NT2/D1 (cell line): ENCODE results near the gene IGFBP4.

ENCODE experiments used
- DNase-seq: peaks from one replicate; pipeline ENCODE4 v3.0.0-alpha.2; 2011; ENCODE audit warnings: low read depth, low spot score
- H3K27me3 ChIP-seq: 2 replicates; pipeline ENCODE4 v1.6.0; 2011; ENCODE audit warnings: mild to moderate bottlenecking; ENCODE audit not compliant: insufficient read length, insufficient read depth
- H3K36me3 ChIP-seq: 2 replicates; pipeline ENCODE4 v1.6.1; 2011; ENCODE audit warnings: mild to moderate bottlenecking, low read length, mixed read lengths; ENCODE audit not compliant: insufficient read depth, insufficient read length
- H3K4me1 ChIP-seq: 2 replicates; pipeline ENCODE4 v1.5.1; 2011; ENCODE audit not compliant: insufficient read depth, insufficient read length
- H3K4me3 ChIP-seq: 2 replicates; pipeline ENCODE4 v1.5.1; 2011; ENCODE audit warnings: low read depth; ENCODE audit not compliant: insufficient read length
- H3K9ac ChIP-seq: 2 replicates; pipeline ENCODE4 v1.6.0; 2011; ENCODE audit warnings: low read depth; ENCODE audit not compliant: insufficient read length
- H3K9me3 ChIP-seq: 2 replicates; pipeline ENCODE4 v1.5.1; 2011; ENCODE audit warnings: mild to moderate bottlenecking, low read length; ENCODE audit not compliant: insufficient read depth
- SUZ12 ChIP-seq: IDR thresholded peaks from 2 replicates; pipeline ENCODE4 v1.6.1; 2011; ENCODE audit not compliant: insufficient read length, insufficient read depth; ENCODE audit errors: extremely low read depth
- YY1 ChIP-seq: IDR thresholded peaks from 2 replicates; pipeline ENCODE4 v1.6.1; 2011; ENCODE audit not compliant: insufficient read length, insufficient read depth
- ZNF274 ChIP-seq: IDR thresholded peaks from 2 replicates; pipeline ENCODE4 v1.6.1; 2011; ENCODE audit warnings: mild to moderate bottlenecking, low read depth, low read length

IGFBP4 gene

DNA sequence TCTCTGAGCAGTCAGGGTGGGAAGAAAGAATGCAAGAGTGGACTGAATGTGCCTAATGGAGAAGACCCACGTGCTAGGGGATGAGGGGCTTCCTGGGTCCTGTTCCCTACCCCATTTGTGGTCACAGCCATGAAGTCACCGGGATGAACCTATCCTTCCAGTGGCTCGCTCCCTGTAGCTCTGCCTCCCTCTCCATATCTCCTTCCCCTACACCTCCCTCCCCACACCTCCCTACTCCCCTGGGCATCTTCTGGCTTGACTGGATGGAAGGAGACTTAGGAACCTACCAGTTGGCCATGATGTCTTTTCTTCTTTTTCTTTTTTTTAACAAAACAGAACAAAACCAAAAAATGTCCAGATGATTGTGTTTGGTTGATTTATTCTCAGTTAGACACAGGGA lies 14.1 kb downstream of the IGFBP4 start:
- no peaks in the 10 kb centered on the region for H3K9me3 ChIP-seq
- TF ChIP-seq ZNF274 (no peak), YY1 (no peak), SUZ12 (no peak)
- peaks cover 53% of the 10 kb centered on the region for H3K36me3 ChIP-seq
- no peak overlapping the region for H3K9ac ChIP-seq
- H3K4me3 ChIP-seq = no peak overlapping the region
- H3K27me3 ChIP-seq = no peaks in the 10 kb centered on the region
- DNase-seq = no peak
- peaks cover 22% of the 10 kb centered on the region for H3K4me1 ChIP-seq

DNA sequence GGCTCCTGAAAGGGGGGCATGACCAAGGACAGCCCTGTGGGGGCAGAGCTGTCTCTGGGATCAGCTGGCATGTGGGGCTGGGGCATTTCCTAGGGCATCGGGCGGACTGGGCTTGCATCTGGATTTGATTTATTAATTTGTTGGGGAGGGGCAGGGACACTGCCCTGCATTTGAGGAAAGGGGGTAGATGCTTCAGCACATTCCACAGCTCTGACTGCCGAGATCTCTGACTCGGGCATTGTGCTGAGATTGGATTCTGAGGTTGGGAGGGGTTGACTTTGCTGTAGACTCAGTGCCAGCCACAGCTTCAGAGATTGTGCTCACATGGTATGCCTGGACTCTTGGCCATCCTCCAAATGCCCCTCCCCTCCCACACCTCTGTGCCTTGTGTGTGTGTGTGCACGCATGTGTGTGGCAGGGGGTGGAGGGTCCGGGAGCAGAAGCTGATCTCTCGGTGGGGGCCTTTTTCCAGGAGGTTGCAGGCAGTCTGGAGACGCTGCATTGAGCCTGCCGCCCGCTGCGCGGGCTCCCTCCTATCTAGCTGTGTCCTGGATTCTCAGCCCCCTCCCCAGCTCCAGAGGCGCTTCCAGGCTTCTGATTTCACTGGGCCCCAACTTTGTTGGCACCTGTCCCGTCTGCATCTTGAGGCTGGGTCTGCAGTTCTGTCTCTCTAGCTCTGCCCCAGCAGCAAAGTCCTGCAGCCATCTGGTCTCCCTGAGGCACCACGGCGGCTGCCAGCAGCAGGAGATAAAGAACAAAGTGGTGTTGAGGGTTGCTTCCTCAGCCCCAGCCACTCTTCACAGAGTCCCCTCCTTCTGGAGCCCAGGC lies 14.9 kb downstream of the IGFBP4 start:
- H3K4me3 ChIP-seq = no peak overlapping the region
- no peak overlapping the region for H3K9ac ChIP-seq
- no peaks in the 10 kb centered on the region for H3K27me3 ChIP-seq
- no peak for DNase-seq
- peaks cover 45% of the 10 kb centered on the region for H3K36me3 ChIP-seq
- H3K9me3 ChIP-seq = no peaks in the 10 kb centered on the region
- TF ChIP-seq YY1 (no peak), SUZ12 (no peak), ZNF274 (no peak)
- H3K4me1 ChIP-seq = peaks cover 25% of the 10 kb centered on the region

GRCh38 chr17:40458851-40459482 lies 15.7 kb downstream of the IGFBP4 start:
- no peak overlapping the region for H3K9ac ChIP-seq

DNA sequence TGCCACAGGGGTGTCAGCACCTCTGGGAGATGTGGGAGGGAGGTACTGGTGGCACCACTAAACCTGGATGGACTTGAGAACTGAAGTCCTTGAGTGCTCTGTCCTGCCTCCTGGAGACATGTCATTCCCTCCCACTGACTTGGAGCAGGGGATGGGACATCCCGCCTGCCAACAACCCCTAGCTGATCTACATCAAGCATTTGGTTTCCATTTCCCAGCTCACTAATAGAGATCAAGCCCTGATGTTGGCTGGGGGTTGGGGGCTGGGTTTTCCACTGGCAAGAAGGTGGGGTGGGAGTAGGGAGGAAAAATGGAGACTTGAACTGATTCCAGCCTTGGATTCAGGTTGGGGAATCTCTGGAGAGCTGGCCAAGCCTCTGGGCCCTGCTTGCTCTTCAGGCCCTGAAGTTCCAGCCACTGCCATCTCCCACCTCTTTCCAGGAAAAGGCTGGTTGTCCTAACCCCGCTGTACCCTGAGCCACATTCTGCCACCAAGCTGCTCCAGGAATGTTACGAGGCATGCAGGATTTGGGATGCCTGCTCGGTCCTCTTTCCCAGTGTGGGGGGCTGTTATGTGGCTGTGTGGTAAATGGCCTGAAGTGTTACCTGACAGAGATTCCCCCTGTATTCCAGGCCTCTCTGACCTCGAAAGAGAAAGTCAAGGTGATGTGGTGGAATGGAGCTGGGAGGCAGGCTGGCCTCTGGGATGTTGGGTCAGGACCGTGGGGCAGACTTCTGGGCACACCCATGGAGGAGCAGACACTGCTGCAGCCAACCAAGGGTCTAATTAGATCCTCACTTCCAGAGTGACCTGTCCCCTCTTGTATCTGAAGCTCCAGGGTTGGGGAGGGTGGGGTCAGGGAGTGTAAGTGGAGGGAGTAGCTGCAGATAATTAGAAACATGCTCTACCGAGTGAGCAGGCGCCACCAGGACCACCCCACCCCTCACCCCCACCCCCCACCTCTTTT lies 16.7 kb downstream of the IGFBP4 start:
- no peak for DNase-seq
- Histone ChIP-seq H3K9ac (no peak overlapping the region), H3K27me3 (no peaks in the 10 kb centered on the region), H3K4me1 (peaks cover 28% of the 10 kb centered on the region), H3K4me3 (no peak overlapping the region), H3K36me3 (peaks cover 28% of the 10 kb centered on the region), H3K9me3 (no peaks in the 10 kb centered on the region)
- no peak for TF ChIP-seq ZNF274
- TF ChIP-seq YY1 = no peak

More at GRCh38 chr17:40458851-40459482, 15.7 kb downstream of the IGFBP4 start:
- no peaks in the 10 kb centered on the region for H3K27me3 ChIP-seq
- H3K36me3 ChIP-seq = peaks cover 37% of the 10 kb centered on the region
- DNase-seq = no peak
- H3K4me1 ChIP-seq = peaks cover 28% of the 10 kb centered on the region
- no peak for TF ChIP-seq SUZ12
- no peak for TF ChIP-seq ZNF274
- no peak for TF ChIP-seq YY1
- no peaks in the 10 kb centered on the region for H3K9me3 ChIP-seq
- H3K4me3 ChIP-seq = no peak overlapping the region

GRCh38 chr17:40460604-40460967 lies 17.3 kb downstream of the IGFBP4 start:
- TF ChIP-seq ZNF274 (no peak), YY1 (no peak), SUZ12 (no peak)

DNA sequence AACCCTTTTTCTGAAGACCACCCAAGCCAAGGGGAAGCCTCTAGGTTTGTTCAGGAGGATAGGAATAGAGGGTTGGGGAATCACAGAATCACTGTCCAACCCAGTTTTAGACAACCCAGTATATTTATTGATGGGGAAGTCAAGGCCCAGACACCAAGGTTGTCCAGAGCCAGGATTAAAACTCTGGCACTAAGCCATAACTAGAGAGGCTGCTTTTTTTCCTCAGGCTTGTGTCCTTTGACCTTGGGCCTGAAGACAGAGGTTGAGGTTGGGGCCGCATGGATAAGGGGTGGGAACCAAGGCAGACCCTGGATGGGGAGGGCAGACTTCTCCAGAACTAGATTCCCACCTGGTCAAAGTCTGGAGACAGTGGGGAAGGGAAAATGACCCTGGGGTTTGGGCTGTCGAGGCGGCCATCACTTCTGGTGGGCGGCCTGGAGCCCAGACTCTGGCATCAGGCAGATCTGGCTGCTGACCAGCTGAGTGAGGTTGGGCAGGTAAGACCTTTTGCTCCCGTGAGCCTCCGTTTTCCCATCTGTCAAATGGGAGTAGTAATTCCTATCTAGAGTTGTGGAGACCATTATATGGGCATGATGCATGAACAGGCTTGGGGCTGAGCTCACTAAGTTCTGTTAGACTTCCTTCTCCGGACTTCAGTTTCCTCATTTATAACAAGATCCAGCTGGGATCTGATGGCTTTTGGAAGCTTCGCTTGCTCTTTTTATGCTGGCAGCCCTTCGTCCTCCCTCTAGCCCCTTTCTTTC lies 17.9 kb downstream of the IGFBP4 start:
- no peak overlapping the region for H3K4me3 ChIP-seq
- peaks cover 19% of the 10 kb centered on the region for H3K36me3 ChIP-seq
- peaks cover 28% of the 10 kb centered on the region for H3K4me1 ChIP-seq
- no peaks in the 10 kb centered on the region for H3K9me3 ChIP-seq
- no peak for DNase-seq
- TF ChIP-seq YY1 = no peak
- TF ChIP-seq SUZ12 = no peak
- H3K27me3 ChIP-seq = no peaks in the 10 kb centered on the region
- H3K9ac ChIP-seq = no peak overlapping the region

More at GRCh38 chr17:40460604-40460967, 17.3 kb downstream of the IGFBP4 start:
- H3K27me3 ChIP-seq = no peaks in the 10 kb centered on the region
- H3K4me1 ChIP-seq = peaks cover 28% of the 10 kb centered on the region
- peaks cover 25% of the 10 kb centered on the region for H3K36me3 ChIP-seq
- no peak overlapping the region for H3K9ac ChIP-seq
- no peak overlapping the region for H3K4me3 ChIP-seq
- H3K9me3 ChIP-seq = no peaks in the 10 kb centered on the region
- no peak for DNase-seq
